HG03097 (cell line): ENCODE data around the gene ERN2.

Source experiments
- ATAC-seq: cut with Tn5 transposase; IDR thresholded peaks from one replicate; pipeline ENCODE4 v1.9.1; 2021; ENCODE audit not compliant: unreplicated experiment, low FRiP score

Gene ERN2

GRCh38 chr16:23650674-23651416 is 62.2 kb downstream of the ERN2 start:
- ATAC-seq, result no peak

GRCh38 chr16:23642246-23642774 is 70.7 kb downstream of the ERN2 start:
- ATAC-seq, result no peak

- peak; percentile 96 for ATAC-seq
Measured at GRCh38 chr16:23640931-23641765, 71.9 kb downstream of the ERN2 start, which contains the start of the genes DCTN5 and PALB2. DCTN5 (plus strand) TSS chr16:23641466; CDS start chr16:23641543, 77 bp downstream. PALB2 (minus strand) TSS chr16:23641310; CDS start chr16:23641157, 153 bp downstream.

DNA sequence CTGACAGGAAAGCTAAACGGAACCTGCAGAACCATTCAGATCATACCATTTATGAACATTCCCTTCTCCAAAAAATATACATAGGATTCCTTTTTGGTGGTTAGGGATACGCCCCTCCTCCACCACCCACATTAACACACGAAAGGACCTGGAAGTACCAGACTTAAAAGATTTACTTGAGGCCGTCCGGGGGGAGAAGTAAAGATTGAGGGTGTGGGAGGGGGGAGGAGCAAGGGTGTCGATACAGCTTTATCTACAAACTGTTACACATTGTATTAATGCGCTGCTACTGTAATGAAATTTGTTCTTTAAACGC is 72.4 kb downstream of the ERN2 start:
- no peak for ATAC-seq
